Activated CD4-positive, alpha-beta T cell treated with anti-CD3 and anti-CD28 coated beads for 48 hours (primary cell): ENCODE data around the gene CST9.
A peak's percentile ranks its signal among the peaks of the same experiment; 100 is the strongest.

Source experiments
- DNase-seq: peaks from one replicate; pipeline ENCODE4 v3.0.0-alpha.2; 2020

The CST9 gene, protein sequence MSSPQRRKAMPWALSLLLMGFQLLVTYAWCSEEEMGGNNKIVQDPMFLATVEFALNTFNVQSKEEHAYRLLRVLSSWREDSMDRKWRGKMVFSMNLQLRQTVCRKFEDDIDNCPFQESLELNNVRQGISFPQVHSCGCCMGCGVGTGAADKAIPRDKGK

DNA sequence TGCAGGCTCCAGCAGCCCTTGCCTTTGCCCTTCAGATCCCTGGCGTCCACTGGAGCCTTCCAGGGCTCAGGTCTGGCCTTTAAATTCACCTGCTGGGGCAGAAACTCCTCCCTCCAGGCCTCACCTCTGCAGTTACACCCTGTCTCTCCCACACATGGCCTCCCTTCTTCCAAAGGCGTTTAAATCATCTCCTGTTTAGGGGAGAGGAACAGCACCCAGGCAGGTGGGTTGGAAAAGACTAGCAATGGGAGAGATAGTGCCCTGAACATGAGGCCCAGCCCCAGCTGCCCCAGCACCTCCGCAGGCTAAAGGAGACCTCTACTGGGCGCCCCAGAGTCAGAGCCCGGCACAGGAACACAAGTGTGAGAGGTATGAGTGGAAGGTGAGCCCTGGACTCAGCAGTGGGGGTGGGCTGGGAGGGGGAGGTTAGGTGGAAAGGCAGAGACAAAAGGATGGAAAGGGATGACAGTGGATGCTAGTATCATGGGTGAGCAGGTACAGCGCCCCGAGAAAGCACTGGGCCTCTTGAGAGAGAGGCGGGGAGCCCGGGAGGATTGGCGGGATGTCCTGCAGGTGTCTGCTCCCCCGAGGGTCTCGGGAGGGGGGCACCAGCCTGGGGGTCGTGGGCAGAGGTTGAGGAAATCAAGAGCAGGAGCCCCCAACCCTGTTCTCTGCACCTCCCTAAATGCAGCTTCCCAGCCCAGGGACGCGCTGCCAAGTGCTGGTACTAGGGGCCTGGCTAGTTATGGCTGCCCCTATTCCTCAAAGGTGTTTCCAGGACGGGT, at the start of gene CST9:
Gene CST9 (minus strand): TSS at position 51 of the 785 bp plus-strand sequence. CDS start 53 bp downstream, outside the sequence.
- DNase-seq = no peak

DNA sequence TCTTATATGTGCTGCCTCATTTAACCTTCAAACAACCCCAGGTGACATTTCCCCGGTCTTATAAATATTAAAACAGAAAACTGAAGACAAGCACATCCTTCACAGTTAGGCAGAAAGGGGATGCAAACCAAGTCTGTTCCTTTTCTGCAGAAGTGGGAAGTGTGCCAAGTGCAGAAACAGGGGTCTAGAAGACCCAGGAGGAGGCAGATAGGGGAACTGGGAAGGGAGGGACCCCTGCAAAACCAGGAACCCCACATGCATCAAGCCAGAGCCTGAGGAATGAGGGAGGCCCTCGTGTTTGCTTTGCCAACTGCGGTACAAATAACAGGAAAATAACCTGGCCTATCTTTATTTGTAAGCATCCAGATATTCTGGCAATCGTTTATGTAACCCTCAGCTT, 49.0 kb upstream of the CST9 start:
- no peak for DNase-seq

DNA sequence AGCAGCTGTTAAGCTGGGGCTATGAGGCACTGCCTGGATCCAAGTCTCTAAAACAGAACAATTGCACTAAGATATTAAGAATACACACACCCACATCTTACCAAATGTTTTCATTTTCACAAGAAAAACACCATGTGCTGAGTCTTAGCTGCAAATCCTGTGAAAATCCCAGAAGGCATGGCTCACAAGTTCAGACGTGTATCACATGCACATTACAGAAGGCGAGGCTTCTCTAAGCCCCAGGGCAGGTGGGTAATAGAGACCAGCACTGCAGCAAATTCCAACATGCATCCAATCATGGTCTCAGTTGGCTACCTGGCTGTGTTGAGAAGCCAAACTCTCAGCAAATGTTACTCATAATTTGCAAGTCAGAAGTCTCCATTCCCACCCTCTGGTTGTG, 48.3 kb upstream of the CST9 start:
- DNase-seq = no peak

DNA sequence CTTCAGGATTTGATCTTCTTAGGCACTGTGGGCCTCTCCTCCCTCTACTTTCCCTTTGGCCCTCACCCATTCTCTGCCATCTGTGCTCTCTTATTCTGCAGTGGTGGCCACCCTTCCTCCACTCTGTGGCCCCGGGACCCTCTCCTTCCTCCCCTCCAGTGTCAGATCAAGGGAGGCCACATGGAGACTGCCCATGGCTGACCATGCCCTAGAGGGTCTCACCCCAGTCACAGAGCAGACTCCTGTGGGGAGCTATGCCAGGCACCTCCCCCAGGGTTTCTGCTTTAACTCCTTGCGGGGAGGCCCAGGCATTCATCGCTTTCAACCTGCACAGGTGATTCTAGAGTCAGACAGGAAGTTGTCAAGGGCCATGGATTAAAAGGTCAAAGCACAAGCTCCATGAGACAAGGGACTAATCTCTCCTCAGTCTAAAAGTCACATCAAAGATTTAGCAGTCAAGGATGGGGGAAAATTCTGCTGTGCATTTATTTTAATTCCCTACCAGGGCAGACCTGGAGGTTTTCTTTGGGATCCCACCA, 47.8 kb upstream of the CST9 start:
- no peak for DNase-seq

DNA sequence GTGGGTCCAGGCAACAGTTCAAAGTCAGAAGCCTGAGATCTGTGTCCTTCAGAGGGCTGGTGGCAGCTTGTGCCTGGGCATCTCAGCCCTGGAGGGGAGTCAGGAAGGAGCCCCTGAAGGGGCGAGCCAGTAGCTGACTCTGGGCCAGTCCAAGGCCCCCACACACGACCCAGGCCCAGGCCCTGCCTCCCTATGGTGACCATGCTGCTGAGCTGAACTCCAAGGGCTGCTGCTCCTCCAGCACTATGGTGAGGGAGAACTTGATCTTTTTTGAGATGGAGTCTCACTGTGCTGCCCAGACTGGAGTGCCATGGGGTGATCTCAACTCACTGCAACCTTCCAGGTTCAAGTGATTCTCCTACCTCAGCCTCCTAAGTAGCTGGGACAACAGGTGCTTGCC, 47.2 kb upstream of the CST9 start:
- DNase-seq = no peak

DNA sequence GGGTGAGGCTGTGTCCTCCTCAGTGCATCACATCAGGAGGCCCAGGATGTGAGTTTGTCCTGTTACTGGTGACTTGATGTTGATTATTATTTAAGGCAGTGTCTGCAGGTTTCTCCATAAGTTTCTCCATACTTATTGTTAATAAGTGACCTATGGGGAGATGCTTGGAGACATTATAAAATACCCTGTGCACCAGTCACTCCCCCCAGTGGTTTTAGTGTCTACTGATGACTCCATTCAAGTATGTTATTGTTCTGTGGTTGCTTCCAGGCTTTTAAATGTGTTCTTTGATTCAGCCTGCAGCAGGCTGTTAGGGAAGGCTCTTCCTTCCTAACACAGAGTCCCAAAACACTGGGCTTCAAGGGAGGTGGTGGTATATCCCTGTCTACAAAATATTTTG, 46.7 kb upstream of the CST9 start:
- no peak for DNase-seq

DNA sequence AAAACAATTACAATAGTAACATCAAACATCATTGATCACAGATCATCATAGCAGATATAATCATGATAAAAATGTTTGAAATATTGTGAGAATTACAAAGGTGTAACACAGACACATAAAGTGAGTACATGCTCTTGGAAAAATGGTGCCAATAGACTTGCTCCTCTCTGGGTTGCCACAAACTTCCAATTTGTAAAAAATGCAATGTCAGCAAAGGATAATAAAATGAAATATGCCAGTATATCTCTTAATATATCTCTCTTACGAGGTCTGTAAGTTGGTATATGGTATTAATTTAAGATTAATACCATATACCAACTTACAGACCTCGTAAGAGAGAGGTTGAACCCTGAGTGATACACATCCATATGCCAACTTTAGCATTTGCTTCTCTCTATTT, 45.4 kb upstream of the CST9 start:
- no peak for DNase-seq

DNA sequence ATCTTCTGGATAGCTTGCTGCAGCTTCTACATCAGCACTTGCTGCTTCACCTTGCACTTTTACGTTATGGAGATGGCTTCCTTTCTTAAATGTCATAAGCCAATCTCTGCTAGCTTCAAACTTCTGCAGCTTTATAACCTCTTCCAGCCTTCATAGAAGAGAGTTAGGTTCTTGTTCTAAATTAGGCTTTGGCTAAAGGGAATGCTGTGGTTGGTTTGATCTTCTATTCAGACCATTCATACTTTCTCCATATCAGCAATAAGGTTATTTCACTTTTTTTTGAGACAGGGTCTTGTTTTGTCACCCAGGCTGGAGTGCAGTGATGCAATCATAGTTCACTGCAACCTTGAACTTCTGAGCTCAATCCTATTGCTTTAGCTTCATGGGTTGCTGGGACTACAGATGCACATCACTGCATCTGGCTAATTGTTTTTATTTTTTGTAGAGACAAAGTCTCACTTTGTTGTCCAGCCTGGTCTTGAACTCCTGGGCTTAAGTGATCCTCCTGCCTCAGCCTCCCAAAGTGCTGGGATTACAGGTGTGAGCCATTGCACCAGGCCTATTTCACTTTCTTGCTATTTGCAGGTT, 44.2 kb upstream of the CST9 start:
- DNase-seq = no peak

DNA sequence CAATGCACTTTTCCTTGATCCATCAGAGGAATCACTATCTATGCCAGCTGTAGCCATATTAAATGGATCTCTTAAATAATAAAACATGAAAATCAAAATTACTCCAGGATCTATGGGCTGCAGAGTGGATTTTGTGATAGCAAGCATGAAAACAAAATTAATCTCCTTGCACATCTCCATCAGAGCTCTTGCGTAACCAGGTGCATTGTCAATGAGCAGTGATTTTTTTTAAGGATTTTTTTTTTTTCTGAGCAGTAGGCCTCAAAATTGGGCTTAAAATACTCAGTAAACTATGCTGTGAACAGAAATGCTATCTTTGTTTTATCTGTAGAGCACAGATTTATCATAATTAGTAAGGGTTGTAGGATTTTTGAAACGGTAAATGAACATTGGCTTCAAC, 43.5 kb upstream of the CST9 start:
- DNase-seq = no peak

DNA sequence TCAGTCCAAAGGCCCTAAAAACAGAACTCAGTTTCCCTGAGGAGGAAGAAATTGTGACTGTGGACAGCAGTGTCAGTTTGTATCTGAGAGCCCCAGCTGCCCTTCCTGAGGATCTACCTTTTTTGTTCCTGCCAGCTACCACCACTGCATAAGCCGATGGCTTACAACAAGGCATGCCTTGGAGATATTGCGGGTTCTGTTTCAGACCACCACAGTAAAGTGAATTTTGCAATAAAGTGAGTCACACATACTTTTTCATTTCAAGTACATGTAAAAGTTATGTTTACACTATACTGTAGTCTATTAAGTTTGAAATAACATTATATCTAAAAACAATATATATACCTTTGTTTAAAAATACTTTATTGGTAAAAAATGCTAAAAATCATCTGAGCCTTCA, 41.6 kb upstream of the CST9 start:
- no peak for DNase-seq

DNA sequence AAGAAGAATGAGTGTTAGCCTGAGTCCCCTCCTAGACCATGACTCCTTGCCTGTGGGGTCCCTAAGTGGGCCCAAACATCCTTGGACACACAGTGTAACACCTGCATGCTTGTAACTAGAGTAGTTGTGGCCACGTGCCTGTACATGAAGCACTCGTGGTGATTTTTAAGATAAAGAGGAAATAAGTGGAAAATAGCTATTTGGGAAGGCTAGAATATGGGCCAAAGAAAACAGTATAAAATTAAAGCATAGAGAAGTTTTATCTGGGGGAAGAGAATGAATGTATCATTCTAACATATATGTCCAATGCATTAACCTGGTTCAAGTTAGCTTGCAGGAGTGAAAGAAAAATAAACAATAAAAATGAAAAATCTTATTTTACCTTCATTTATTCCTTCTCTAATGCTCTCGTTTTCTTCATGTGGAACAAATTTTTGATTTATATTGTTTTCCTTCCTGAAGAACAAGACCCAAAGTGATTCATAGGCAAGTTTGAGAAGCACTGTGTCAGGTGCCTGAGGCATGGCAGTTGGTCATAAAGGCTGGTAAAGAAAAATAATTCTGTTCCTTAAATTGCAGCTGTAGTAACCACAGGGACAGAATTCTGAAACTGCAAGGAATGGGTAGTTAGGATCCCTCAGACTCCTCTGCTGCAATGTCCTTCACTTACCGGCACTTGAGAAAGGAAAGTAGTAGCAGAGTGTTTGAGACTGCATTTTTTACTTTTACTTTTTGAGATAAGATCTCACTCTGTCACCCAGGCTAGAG, 40.6 kb upstream of the CST9 start:
- no peak for DNase-seq

DNA sequence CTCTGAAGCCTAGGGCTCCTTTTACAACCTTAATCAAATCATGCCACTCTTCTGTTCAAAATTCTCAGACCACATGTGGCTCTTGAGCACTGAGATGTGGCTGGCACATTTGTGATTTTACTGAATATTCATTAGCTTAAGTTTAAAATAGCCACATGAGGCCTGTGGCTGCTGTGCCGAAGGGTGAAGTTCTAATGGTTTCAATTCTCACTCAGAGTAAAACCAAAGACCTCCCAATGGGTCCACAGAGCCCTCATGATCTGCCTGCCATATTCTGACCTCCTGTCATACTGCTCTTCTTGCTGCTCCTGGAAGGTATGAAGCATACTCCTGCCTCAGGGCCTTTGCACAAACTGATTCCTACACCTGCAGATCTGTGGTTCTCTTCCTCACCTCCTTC, 39.9 kb upstream of the CST9 start:
- DNase-seq = no peak

DNA sequence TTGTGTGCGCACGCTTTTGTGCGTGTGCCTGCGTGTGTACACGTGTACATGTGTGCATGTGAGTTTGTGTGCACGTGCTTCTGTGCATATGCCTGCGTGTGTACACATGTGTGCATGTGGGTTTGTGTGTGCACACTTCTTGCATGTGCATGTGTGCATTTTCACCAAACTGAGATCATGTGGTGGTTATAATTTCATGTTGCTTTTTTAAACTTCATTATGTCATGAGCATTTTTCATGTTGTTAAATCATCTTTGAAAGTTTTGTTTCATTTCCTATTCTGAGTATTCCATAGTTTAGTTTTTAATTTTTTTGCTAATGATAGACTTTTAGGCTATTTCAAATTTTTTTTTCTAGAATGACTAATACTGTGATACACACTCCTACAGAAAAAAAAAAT, 38.4 kb upstream of the CST9 start:
- no peak for DNase-seq

DNA sequence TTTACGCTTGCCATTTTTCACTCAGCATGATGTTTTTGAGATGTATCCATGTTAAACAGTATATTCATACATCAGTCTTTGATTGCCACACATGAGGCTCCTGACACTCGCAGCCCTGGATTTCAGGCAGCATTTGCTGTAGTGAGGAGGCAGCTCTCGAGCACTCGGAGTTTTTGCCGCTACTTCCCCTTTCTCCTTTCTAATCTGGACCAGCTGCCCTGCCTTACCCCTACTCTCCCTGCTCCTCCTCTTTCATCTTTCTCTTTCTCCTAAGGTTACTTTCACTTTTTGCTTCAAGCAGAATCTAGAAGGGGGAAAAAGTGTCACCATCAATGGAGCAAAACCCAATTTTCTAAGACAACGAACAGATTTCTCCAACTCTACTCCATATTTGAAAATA, 37.9 kb upstream of the CST9 start:
- DNase-seq = no peak

DNA sequence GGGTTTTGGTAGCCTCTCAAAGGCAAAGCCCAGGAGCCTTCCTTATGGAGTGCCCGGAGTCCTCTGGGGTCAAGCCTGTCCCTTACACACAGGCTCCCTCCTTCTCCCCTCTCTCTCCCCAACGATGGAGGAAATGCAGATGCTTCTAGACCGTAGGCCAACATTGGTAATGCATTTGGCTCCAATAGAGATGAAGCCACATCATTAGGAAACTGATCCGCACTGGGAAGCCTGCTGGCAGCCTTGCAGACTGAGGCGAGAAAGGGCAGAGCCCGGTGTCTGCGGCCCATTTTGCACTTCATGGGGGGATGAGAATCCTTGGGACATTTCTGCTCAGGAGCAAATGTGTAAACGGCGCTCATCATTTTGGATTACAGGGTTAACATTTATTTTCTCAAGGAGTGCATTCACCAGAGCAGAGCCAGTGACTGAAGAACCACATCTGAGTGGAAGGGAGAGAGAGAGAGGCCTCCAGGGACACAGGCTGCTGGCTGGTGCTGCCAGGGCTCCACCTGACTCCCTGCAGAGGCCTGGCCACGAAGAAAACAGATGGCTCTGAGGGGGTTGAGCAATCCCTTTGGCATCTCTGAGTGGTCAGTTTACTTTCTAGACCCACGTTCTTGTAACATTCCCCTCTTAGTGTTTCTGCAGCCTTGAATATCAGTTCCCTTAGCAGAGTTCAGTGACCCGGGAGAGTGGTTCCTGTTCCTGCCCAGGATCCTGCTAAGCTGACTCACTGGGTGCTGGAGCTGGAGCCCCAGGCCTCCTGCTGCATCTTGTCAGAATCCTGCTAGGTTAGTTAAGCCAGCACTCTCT, 36.4 kb upstream of the CST9 start:
- DNase-seq = no peak

DNA sequence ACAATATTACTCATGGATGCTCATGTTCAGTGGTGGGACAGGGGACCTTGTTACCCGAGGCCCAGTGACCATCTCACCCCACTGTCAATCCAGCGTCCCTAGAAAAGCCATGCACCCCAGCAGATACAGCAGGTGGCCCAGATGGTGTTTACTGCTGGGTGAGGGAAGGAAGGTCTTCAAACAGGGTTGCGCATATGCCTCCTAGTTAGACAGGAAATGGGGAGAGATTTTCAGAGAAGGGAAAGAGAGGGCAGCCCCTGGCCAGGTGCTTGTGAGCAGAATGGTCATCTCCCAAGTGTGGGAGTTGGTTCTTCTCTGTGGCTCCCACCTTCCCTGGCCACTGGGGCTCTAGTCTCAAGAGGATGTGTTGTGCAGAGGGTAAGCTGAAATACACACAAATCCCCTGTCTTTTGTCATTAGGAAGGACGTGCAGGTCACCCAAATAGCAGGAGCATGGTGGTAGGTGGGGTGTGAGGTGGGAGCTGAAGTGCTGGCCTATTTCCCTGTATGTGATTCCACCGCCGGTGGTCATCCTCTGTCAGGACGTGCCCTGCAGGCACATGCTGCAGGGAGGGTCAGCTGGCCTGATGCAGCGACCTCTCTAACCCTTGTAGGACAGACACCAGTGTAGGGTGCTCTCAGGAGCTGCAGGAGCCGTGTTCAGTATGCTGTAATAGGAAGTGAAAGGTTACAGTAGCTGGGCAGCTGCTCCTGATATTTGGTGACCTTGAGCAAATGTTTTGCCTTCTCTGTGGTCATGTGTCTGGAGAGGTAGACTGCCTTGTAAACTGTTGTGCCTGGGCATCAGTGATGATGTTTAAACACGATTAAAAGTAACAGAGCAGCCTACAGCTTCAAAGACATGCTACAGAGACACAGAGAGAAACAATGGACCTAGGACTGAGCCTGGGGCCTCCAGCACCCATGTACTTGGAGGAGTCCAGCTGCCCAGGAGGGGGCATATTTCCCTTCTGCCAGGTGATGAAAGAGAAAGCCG, 35.3 kb upstream of the CST9 start:
- DNase-seq = no peak

DNA sequence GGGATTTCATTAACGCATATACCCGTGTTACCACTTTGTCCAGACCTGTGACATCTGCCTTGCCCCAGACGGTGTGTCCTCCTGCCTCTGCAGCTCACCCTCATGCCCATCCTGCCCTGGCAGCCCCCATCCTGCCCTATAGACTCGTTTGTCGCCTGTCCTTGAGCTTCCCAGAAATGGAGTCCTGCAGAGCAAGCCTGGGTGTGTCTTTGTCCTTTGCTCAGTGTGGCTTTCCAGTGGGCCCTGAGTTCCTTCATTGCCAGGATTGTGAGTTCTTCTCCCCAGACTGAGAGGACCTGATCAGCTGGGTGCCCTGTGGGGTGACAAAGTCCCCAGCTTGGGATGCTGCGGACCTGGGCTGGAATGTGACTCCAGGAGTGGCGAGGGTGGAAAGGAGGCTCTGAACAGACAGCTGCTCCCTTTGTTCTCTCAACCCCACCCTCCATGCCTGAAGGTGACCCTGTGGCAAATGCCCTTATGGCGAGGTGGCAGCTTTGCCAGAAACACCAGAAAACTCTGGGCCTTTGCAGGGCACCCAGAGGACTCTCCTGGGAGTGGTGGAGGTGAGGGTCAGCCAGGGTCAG, 34.4 kb upstream of the CST9 start:
- no peak for DNase-seq

DNA sequence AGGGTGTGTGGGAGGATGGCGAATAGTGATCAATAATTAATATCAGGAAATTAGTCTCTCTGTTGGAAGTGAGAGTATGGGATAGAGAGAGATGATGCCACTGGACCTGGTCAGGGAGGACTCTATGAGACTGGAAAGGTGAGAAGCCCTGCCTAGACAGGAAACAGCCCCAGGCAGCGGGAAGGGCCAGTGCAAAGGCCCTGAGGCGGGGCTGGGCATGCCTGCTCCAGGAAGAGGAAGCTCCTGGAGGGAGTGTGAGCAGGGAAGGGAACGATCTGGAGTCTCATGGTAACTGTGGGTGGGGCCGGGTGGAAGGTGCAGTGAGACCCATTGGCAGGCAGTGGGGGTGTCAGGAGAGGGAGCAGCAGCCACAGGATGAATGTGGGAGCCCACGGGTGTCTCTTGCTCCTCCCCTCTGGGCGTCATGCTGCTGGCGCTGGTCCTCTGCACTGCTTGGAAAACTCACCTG, 33.8 kb upstream of the CST9 start:
- no peak for DNase-seq

DNA sequence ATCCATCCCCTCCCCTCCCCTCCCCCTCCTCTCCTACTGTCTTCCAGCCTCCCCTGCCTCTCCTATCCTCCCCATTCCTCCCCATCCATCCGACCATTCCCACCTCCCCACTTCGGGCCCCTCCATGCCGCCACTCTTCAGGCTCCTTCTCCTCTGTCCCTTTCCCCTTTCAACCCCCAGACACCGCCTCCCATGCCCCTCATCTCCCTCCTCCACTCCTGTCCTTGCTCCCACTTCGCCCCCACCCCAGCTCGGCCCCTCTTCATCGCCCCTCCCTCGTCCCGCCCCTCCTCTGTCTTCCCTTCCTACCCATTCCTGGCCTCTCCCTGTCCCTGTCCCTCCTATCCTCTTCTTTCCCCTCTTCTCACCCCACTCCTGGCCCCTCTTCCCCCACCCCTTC, 32.6 kb upstream of the CST9 start:
- no peak for DNase-seq

DNA sequence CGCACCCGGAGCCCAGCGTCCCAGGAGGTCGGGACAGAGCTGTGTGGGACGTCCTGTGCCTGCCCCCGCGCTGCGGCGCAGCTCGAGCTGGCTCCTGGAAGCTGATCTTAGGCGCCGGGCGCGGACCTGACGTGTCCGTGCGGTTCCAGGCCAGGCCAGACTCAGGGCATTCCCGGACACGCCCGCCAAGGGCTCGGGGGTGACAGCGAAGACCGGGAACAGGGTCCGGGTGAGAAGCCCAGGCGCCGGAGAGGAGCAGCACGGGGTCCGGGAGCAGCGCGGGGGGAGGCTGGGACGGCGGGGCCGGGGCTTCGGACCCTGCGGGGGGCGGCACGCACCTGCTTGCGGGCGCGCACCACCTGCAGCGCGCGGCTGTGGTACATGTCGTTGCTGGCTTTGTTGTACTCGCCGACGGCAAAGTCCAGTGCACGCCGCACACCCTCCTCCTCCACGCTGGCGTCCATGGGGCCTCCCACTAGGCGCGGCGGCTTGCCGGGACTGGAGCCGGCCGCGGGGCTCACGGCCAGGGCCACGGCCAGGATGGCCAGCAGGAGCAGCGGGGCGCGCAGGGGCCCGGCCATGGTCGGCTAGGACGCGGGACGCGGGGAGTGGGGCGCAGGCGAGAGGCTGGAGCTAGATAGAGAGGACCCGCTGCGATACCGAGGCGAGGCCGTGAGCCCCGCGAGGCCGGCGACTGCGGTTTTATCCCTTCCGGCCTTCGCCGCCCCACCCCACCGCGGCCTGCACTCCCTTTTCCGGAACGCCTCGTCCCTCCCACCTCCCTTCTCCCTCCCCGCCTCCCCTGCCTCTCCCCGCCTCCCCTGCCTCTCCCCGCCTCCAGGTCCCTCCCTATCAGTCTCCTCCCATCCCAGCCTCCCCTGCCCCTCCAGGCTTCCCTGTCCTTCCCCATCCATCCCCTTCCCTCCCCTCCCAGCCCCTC, 31.8 kb upstream of the CST9 start, which contains the start of gene CST3:
Gene CST3 (minus strand): TSS at position 674 of the 940 bp plus-strand sequence. CDS start 93 bp downstream, at position 581.
- peak; percentile 9 for DNase-seq
